Bronchial epithelial cell (primary cell): ENCODE measurements around the gene RNU2-1. TPM values are rescaled to one million over a fixed set of nuclear protein-coding genes. Genes with fewer than 3 reads are reported as not detected.
"Not testable (repeated sequence)": the region's sequence is repeated elsewhere in the genome, so short reads cannot be mapped to it uniquely, and the experiment has no call there.

Source experiments
- DNase-seq: peaks from one replicate; pipeline ENCODE4 v3.0.0-alpha.2; 2010; ENCODE audit warnings: low read depth
- FAIRE-seq: peaks from 2 replicates; lab custom pipeline; 2011; peaks lifted over from hg19 to GRCh38; lab: Jason Lieb, UNC
- H3K27me3 ChIP-seq: 2 replicates; pipeline ENCODE4 v1.5.1; 2011; ENCODE audit warnings: low read length; ENCODE audit not compliant: control insufficient read depth, insufficient read depth
- H3K36me3 ChIP-seq: 2 replicates; pipeline ENCODE4 v1.5.1; 2011; ENCODE audit warnings: low read length; ENCODE audit not compliant: control insufficient read depth, insufficient read depth
- H3K4me3 ChIP-seq: 2 replicates; pipeline ENCODE4 v1.5.1; 2011; ENCODE audit warnings: mild to moderate bottlenecking, low read depth, low read length, control low read depth
- total RNA-seq: library from RNA; depleted of rRNA; stranded (reverse); fragments of >200 nt; gene quantifications from 2 replicates; pipeline ENCODE4 v1.2.1, GENCODE V29; 2014

RNU2-1 gene
- total RNA-seq = not detected in 2 replicates

DNA sequence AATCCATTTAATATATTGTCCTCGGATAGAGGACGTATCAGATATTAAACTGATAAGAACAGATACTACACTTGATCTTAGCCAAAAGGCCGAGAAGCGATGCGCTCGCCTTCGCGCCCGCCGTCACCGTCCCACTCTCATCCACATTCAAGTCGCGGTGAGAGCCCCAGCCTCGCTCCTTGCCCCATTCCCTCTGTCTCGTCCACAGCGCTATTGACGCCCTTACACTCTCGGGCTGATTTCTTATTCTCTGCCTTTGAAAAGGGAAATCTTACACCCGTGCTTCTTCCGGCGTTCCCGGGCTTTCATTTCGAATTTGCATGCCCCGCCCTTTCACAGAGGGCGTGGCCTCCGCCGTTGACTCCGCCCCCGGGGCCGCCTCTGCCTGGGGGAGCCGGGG is at the start of gene RNU2-1:
RNU2-1 (minus strand) TSS at position 101 of the 400 bp plus-strand sequence.
- FAIRE-seq, DNase-seq: not testable (repeated sequence)

DNA sequence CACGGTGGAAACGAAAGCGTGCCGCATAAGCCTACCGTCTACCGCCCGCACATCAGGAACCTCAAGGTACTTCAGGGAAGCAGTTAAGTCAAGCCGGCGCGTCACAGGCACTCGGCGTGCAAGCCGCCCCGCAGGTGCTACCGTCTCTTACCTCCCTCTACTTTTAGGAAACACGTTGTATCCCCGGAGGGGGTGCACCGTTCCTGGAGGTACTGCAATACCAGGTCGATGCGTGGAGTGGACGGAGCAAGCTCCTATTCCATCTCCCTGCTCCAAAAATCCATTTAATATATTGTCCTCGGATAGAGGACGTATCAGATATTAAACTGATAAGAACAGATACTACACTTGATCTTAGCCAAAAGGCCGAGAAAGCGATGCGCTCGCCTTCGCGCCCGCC is 39.1 kb upstream of the RNU2-1 start:
- not testable (repeated sequence) for DNase-seq, H3K27me3 ChIP-seq, FAIRE-seq, H3K4me3 ChIP-seq, H3K36me3 ChIP-seq

More for the DNA sequence above, at the start of gene RNU2-1:
- H3K27me3 ChIP-seq, H3K36me3 ChIP-seq, H3K4me3 ChIP-seq: not testable (repeated sequence)

DNA sequence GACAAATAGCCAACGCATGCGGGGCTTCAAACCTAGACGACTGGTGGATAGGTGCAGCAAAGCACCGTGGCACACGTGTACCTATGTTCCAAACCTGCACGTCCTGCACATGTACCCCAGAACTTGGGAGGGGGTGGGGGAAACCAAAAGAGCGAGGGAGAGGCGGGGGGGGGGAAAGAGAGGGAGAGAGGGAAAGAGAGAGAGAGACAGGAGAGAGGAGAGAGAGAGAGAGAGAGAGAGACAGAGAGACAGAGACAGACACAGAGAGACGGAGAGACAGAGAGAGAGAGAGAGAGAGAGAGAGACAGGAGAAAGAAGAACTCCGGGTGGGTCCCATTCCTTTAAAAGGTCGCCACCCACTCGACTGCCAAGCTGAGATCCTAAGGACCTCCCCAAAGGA is 38.7 kb upstream of the RNU2-1 start:
- not testable (repeated sequence) for H3K27me3 ChIP-seq, FAIRE-seq, H3K36me3 ChIP-seq, DNase-seq, H3K4me3 ChIP-seq

DNA sequence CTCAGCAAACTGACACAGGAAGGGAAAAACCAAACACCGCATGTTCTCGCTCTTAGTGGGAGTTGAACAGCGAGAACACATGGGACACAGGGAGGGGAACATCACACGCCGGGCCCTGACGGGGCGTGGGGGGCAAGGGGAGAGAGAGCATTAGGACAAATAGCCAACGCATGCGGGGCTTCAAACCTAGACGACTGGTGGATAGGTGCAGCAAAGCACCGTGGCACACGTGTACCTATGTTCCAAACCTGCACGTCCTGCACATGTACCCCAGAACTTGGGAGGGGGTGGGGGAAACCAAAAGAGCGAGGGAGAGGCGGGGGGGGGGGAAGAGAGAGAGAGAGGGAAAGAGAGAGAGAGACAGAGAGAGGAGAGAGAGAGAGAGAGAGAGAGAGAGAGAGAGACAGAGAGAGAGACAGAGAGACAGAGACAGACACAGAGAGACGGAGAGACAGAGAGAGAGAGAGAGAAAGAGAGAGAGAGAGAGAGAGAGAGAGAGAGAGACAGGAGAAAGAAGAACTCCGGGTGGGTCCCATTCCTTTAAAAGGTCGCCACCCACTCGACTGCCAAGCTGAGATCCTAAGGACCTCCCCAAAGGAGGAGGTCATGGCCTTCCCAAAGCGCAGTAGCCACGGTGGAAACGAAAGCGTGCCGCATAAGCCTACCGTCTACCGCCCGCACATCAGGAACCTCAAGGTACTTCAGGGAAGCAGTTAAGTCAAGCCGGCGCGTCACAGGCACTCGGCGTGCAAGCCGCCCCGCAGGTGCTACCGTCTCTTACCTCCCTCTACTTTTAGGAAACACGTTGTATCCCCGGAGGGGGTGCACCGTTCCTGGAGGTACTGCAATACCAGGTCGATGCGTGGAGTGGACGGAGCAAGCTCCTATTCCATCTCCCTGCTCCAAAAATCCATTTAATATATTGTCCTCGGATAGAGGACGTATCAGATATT is 37.1 kb upstream of the RNU2-1 start:
- FAIRE-seq, DNase-seq, H3K4me3 ChIP-seq, H3K27me3 ChIP-seq, H3K36me3 ChIP-seq: not testable (repeated sequence)

DNA sequence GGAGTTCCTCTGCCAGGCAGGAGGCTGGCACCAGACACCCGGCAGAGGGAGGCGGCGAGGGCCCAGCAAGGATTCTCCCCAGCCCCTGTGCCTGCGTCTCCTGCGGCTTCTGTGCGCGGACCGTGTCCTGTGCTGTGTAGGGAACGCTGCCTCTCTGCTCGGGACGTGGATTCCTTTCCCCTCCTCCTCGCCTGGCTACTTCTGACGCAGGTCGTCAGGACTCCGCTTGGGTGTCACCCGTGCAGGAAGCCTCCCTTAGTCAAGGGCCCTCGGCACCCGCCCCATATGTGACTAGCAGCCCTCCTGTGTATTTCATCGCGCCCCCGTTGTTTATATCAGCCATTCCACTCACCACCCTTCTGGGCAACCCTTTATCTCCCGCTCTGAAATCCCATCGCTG is 12.7 kb upstream of the RNU2-1 start:
- DNase-seq, FAIRE-seq, H3K36me3 ChIP-seq, H3K27me3 ChIP-seq, H3K4me3 ChIP-seq: not testable (repeated sequence)

DNA sequence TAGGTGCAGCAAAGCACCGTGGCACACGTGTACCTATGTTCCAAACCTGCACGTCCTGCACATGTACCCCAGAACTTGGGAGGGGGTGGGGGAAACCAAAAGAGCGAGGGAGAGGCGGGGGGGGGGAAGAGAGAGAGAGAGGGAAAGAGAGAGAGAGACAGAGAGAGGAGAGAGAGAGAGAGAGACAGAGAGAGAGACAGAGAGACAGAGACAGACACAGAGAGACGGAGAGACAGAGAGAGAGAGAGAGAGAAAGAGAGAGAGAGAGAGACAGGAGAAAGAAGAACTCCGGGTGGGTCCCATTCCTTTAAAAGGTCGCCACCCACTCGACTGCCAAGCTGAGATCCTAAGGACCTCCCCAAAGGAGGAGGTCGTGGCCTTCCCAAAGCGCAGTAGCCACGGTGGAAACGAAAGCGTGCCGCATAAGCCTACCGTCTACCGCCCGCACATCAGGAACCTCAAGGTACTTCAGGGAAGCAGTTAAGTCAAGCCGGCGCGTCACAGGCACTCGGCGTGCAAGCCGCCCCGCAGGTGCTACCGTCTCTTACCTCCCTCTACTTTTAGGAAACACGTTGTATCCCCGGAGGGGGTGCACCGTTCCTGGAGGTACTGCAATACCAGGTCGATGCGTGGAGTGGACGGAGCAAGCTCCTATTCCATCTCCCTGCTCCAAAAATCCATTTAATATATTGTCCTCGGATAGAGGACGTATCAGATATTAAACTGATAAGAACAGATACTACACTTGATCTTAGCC is 7.0 kb upstream of the RNU2-1 start:
- not testable (repeated sequence) for H3K27me3 ChIP-seq, FAIRE-seq, H3K36me3 ChIP-seq, H3K4me3 ChIP-seq, DNase-seq

DNA sequence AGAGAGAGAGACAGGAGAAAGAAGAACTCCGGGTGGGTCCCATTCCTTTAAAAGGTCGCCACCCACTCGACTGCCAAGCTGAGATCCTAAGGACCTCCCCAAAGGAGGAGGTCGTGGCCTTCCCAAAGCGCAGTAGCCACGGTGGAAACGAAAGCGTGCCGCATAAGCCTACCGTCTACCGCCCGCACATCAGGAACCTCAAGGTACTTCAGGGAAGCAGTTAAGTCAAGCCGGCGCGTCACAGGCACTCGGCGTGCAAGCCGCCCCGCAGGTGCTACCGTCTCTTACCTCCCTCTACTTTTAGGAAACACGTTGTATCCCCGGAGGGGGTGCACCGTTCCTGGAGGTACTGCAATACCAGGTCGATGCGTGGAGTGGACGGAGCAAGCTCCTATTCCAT is 5.8 kb upstream of the RNU2-1 start:
- H3K4me3 ChIP-seq, FAIRE-seq, DNase-seq: not testable (repeated sequence)

DNA sequence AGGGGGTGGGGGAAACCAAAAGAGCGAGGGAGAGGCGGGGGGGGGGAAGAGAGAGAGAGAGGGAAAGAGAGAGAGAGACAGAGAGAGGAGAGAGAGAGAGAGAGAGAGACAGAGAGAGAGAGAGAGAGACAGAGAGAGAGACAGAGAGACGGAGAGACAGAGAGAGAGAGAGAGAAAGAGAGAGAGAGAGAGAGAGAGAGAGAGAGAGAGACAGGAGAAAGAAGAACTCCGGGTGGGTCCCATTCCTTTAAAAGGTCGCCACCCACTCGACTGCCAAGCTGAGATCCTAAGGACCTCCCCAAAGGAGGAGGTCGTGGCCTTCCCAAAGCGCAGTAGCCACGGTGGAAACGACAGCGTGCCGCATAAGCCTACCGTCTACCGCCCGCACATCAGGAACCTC is 514 bp downstream of the RNU2-1 start:
- H3K36me3 ChIP-seq, FAIRE-seq, H3K27me3 ChIP-seq, DNase-seq, H3K4me3 ChIP-seq: not testable (repeated sequence)

More for the DNA sequence above, 5.8 kb upstream of the RNU2-1 start:
- not testable (repeated sequence) for H3K36me3 ChIP-seq, H3K27me3 ChIP-seq

DNA sequence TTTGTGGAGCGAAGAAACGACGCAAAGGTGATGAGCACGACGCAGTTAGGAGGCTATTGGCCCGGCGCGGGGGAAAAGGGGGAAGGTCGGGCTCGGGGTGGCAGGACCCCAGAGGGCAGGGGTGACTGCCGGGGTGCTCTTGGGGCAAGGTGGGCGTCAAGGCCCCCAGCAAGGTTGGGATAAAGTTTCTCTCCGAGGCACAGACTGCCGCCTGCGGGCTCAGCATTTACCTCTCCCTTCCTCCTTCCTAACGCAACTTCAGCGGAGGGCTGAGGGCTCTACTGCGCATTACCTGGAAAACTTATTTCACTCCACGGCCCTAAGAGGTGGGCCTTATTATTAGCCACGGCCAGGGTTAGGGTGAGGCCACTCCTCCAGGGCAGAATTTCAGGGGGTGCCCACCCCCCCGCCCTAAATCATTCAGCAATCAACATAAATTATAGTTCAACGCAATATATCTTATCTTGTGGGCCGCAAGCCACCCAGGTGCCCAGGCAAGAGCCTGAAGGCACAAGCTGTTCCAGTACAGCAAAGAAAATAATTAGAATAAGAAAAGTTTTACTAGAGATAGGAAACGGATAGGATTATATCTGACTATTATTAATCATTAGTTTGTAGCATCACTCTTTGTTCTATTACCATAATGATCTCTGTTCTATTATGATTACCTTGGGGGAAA is 1.6 kb downstream of the RNU2-1 start:
- H3K4me3 ChIP-seq, FAIRE-seq, DNase-seq, H3K36me3 ChIP-seq, H3K27me3 ChIP-seq: not testable (repeated sequence)

DNA sequence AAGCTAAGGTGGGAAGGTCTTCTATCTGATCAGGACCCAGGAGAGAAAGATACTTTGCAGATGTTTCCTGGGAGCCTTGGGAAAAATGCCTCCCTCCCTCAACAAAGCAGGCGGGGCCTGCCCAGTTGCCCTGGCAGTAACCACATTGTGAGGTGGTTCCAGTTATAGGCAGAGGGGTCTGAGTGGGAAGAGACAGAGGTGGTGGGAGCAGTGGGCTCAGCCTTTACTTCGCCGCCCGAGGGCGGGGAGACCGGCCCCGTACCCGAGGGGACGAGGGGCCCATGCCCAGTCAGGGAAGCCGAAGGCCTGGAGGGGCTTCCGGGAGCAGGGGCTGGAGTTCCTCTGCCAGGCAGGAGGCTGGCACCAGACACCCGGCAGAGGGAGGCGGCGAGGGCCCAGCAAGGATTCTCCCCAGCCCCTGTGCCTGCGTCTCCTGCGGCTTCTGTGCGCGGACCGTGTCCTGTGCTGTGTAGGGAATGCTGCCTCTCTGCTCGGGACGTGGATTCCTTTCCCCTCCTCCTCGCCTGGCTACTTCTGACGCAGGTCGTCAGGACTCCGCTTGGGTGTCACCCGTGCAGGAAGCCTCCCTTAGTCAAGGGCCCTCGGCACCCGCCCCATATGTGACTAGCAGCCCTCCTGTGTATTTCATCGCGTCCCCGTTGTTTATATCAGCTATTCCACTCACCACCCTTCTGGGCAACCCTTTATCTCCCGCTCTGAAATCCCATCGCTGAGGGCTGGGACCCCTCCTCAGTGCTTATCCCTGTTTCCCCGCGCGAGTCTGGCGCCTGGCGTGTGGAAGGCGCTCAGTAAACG is 2.4 kb downstream of the RNU2-1 start:
- DNase-seq, H3K4me3 ChIP-seq, H3K27me3 ChIP-seq, FAIRE-seq, H3K36me3 ChIP-seq: not testable (repeated sequence)

DNA sequence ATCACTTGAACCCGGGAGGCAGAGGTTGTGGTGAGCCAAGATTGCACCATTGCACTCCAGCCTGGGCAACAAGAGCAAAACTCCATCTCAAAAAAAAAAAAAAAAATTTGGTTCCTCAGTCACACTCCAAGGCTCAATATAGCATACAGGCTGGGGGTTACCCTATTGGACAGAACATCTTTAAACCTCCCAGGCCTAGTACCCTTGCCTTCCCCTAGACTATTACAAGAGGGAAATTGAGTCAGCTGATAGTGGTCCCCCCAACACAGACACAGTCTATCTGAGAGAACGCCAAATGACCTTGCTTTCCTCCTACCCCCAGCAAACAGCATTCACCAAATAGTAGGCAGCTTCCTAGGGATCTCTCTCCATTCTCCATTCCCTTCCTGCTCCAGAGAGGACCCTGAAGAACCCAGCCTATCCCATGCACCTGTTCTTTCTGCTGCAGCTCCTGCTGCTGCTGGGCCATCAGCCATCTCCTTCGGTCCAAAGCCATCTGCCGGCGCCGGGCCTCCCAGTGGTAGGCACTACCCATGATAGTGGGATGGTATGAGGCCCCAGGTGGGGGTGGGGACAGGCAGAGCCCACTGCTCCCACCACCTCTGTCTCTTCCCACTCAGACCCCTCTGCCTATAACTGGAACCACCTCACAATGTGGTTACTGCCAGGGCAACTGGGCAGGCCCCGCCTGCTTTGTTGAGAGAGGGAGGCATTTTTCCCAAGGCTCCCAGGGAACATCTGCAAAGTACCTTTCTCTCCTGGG is 5.6 kb downstream of the RNU2-1 start, which contains the start of gene CCDC200:
CCDC200 (minus strand) TSS at position 604 of the 763 bp plus-strand sequence; CDS start at position 535, 69 bp downstream.
- H3K27me3 ChIP-seq, FAIRE-seq, H3K4me3 ChIP-seq, H3K36me3 ChIP-seq, DNase-seq: not testable (repeated sequence)
